HG02973 (cell line): ENCODE data around the gene DAO.

ENCODE experiments used
- ATAC-seq: cut with Tn5 transposase; IDR thresholded peaks from one replicate; pipeline ENCODE4 v1.9.1; 2021; ENCODE audit warnings: moderate library complexity; ENCODE audit not compliant: unreplicated experiment

Gene DAO

DNA sequence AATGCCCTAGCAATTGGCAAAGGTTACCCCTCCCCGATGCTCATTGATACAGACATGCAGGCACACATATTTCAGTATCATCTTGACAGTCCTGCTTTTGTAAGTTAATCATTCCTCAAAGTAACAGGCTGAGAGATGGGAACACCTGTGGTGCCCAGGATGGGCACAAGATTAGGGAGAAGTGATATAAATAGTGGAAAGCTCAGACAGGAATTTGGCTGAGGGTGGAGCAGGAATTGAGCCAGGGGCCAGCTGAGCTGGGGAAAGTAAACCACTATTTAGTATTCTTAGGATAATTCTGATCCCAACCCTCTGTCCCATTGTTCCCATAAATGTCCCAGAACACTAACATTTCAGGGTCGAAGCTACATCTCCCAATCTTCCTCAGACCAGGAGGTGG is 38.3 kb downstream of the DAO start:
- ATAC-seq: no peak

DNA sequence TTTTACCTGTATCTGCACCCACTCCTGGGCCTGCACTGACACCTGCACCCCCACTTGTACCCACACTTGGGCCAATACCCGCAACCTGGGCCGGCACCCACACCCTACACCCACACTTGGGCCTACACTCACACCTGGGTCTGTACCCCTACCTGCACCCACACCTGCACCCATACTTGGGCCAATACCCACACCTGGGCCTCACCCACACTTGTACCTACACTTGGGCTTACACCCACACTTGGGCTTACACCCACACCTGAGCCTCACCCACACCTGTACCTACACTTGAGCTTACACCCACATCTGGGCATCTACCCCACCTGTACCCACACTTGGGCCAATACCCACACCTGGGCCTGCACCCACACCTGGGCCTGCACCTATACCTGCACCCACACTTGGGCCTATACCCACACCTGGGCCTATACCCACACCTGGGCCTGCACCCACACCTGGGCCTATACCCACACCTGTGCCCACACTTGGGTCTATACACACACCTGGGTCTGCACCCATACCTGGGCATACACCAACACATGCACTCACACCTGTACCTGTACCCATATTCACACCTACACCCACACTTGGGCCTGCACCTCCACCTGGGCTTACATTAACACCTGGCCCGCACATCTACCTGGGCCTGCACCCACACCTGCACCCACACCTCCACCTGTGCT is 39.2 kb downstream of the DAO start:
- no peak for ATAC-seq

DNA sequence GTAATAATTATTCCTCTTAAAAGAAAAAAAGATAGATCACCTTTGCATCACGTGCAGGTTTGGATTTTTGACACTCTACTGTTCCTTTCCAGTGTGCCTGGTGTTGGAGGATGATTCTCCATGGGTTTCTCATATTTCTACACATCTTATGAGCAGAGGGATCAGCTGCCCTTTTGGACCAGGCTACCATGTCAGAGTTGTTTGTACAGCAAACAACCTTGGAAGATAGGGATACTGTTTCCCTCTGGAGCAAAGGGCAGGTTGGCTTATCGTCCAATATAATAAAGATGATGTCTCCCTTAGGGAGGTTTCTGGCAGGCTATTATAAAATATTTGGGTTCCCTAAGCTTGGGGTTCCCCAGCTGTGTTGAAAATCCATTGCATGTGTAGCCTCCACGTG is 42.1 kb downstream of the DAO start:
- ATAC-seq: no peak

DNA sequence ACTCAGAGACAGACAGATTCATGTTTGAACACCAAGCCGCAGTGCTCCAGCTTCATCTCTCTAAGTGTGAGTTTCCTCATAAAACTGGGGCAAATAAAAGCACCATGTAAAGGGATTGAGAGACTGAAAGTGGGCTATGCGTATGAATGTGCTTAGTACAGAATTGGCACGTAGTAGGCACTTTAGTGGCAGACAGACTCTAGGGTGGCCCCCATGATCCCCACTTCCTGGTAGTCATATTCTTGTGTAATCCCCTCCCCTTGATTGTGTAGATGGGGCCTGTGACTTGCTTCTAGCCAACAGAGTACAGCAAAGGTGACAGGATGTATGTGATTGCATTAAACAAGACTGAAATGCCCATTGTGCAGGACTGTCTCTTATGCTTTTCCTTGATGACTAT is 43.0 kb downstream of the DAO start:
- ATAC-seq: no peak

DNA sequence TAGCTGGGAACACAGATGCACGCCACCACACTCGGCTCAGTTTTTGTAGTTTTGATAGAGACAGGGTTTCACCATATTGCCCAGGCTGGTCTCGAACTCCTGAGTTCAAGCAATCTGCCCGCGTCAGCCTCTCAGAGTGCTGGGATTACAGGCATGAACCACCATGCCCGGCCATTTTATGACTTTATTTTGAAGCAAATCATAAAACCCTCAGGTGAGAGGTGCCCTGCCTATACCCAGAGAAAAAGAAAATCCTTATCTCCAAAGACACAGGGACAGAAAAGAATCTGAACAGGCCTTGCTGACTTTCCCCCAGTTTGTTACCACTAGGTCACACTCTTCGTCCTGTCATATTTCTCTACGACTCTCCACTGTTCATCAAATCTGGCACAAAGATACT is 48.8 kb downstream of the DAO start:
- no peak for ATAC-seq

DNA sequence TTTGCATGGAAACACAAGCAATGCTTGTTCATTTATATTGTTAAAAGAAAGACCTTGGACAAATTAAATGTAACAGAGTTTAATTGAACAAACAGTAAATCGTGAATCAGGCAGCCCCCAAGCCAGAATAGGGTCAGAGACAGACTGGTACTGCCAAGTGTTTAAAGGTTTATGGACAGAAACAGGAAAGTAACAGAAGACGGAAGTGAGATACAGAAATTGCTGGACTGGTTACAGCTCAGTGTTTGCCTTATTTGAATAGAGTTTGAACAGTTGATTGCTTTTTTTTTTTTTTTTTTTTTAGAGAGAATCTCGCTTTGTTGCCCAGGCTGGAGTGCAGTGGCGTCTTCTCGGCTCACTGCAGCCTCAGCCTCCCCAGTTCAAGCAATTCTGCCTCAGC is 50.3 kb downstream of the DAO start:
- no peak for ATAC-seq

DNA sequence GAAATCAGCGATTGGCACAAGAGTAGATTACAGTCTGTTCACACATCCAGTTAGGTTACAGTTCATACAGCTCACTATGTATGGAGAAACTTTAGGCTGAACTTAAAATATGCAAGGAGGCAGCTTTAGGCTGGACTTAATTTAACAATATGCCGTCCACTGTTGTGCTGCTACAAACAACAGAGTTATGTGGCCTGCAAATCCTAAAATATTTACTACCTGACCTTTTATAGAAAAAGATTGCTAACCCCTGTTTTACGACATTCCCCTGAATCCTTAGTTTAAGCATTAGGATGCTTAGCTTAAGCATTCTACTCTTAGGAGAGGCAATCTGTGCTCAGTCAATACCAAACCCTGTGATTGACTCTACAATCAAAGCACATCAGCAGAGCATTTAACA is 50.9 kb downstream of the DAO start:
- no peak for ATAC-seq

DNA sequence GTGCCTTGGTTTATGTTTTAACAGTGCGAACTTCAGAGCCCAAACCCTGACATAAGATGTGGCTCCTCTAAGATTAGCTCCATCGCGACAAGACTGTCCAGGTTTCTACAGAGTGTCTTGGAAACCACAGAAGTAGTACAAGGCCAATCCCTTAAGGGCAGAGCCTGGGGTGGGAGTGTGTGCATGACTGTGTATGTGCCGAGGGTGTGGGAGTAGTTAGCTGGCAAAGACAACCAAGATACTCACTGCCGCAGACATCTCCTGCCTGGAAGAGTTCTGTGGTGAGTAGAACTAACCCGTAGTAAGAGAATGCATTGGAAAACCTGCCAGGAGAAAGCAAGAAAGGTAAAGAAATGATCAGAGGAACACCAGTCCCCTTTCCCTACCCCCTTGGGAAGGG is 54.1 kb downstream of the DAO start:
- ATAC-seq: no peak

DNA sequence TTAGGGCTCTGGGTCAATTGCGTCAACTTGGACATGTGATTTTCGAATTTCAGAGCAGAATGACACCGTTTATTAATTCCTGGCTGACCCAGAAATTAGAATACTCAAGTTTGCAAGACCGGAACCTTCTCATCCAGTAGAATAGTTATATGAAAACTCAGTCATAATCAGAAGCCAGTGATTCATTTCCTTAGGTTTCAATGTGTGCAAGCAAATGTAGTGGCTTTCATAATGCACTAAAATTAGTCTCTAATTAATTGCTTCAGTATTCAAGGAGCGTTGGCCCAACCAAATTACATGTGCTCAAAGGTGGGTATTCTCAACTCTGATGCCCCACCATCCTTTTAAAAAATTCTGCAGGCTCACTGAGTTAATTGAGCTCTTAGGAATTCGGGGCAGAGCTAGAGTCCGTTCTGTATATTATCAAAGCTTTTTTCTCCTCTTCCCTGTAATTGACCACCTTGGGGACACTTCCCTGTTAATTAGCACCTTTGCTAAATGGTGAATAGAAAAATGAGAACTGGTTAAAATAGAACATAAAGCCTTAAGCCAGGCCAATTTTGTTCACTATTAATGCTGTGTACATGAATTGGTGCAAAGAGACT is 55.4 kb downstream of the DAO start:
- no peak for ATAC-seq

DNA sequence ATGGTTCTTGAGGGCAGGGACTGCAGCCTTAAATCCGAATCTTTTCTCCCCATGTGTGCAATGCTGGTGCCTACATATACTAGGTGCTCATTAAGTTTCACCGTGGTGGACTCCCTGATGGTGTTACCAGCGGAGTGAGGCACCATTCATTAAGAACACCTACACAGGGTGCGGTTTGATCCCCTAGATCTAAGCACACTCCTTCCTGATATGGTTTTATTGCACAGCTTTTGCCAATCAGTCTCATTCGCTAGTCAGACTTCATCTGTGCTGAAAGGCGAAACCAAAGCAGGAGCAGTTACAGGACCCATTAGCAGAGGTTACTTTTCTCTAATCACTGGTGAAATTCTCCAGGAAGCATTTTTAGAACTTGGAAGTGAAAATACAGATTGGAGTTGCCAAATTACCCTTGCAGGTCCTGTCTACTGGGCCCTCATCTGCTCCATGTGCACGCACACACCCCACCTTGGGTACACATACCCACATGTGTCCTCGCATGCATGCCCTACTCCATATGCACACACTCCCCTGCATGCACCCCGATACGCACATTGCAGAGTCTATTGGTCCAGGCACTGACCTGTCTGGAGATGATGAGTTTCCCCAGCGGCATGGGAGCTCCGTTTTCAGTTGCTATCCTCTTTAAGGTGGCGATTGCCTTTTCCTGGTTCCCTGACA is 58.5 kb downstream of the DAO start:
- no peak for ATAC-seq

DNA sequence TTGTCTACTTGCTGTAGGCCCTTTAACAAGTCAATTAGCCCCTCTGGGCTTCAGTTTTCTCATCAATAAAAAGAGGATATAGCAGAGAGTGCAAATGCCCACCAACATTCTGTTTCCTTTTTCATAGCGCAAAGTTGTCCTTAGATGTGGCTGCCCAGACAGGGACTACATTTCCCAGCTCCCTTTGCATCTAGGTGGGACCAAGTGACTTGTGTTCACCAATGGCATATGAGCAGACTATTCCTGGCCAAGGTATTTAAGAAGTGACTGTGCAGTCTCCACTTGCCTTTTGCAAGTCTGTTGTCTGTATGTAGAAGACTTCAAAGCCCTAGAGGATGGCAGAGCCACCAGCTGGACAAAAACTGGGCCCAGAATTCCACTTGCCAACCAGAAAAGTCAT is 59.7 kb downstream of the DAO start:
- peak; percentile 54 for ATAC-seq

DNA sequence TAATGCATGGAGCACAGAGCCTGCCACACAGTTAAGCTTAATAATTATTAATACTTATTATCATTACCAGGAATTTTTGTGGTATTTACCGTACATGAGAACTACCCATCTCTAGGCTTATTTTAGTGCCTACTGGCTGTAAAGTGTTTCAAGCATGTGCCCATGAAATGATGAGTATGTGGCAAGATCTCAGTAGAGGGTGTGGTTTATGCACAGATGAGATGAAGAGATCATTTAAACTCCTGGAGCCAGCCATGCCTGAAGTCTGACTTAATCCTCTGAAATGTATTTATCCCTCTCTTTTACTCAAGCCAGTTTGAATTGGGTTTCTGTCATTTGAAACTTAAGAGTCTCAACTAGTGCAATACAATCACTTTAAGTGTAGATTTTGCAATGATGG is 60.2 kb downstream of the DAO start:
- ATAC-seq: no peak

DNA sequence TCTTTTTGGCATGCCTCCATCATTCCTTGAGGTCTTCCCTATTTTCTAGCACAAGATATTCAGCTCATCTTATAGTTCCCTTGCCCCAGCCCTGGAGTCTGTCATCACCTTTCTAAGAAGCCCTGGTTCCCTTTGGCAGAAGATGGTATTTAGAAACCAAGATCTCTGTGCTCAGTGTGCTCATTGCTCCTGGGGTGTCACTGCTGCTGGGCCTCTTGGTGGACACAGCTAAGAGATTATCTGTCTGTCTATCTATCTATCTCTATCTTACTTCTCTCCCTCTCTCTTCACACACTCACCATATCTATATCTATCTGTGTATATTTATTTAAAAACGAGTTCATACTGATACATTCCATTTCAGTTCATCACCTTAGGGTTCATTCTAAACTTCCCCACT is 67.2 kb downstream of the DAO start:
- no peak for ATAC-seq

DNA sequence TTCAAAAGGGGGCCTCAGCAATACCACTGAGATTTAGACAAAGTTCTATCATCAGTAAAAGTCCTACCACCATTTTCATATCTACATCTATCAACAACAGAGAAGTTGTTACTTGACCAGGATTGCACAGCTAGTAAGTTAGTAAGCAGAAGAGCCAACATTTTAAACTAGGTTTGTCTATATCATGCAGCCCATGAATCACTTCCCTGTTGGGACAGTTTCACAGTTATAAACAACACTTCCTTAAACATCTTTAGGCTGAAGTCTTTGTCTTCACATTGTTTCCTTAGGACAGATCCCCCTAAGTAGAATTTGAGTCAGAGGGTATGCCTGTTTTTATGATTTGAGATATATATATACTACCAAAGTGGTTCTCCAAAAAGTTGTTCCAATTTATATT is 68.5 kb downstream of the DAO start:
- no peak for ATAC-seq

DNA sequence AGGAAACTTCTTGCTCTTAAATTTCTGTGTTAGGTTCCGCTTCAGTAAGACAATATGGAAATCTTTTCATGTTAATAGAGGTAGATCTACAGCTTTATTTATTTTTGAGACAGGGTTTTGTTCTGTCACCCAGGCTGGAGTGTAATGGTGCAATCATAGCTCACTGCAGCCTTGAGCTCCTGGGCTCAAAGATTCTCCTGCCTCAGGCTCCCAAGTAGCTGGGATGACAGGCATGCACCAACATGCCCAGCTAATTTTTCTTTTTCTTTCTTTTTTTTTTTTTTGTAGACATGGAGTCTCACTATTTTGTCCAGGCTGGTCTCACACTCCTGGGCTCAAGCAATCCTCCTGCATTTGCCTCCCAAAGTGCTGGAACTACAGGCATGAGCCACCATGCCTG is 70.1 kb downstream of the DAO start:
- no peak for ATAC-seq
